ENCODE results near the gene JPH2. TPM values are rescaled to one million over a fixed set of nuclear protein-coding genes. Genes with fewer than 3 reads are reported as not detected.

The JPH2 gene
- total RNA-seq, 1 donor: under 0.01 TPM

- DNase-seq (ENCODE audit: low read depth): peak; percentile 20
- no peak overlapping the region for H3K4me3 ChIP-seq (ENCODE audit: low read depth, low read length)
- no peak for TF ChIP-seq CTCF (IDR thresholded peaks at IDR 0.05; ENCODE audit: insufficient read depth, low read length)
These were observed 96.0 kb downstream of the JPH2 start for GRCh38 chr20:44091026-44091425.

- no peak overlapping the region for H3K4me3 ChIP-seq (ENCODE audit: low read depth, low read length)
- peak; percentile 61 for DNase-seq (ENCODE audit: low read depth)
These were observed 96.9 kb downstream of the JPH2 start for GRCh38 chr20:44089987-44090674.

GRCh38 chr20:44087857-44088120 is 99.2 kb downstream of the JPH2 start:
- no peak for DNase-seq (ENCODE audit: low read depth)
- H3K4me3 ChIP-seq (ENCODE audit: low read depth, low read length): no peak overlapping the region
- no peak for TF ChIP-seq CTCF (IDR thresholded peaks at IDR 0.05; ENCODE audit: insufficient read depth, low read length)

More at GRCh38 chr20:44089987-44090674, 96.9 kb downstream of the JPH2 start:
- TF ChIP-seq CTCF (IDR thresholded peaks at IDR 0.05; ENCODE audit: insufficient read depth, low read length): no peak

- peak; percentile 28 for DNase-seq (ENCODE audit: low read depth)
- no peak overlapping the region for H3K4me3 ChIP-seq (ENCODE audit: low read depth, low read length)
- no peak for TF ChIP-seq CTCF (IDR thresholded peaks at IDR 0.05; ENCODE audit: insufficient read depth, low read length)
These were observed 99.7 kb downstream of the JPH2 start for GRCh38 chr20:44087051-44087856.

- no peak overlapping the region for H3K4me3 ChIP-seq (ENCODE audit: low read depth, low read length)
- TF ChIP-seq CTCF (IDR thresholded peaks at IDR 0.05; ENCODE audit: insufficient read depth, low read length): no peak
- DNase-seq (ENCODE audit: low read depth): no peak
These were observed 101.2 kb downstream of the JPH2 start for GRCh38 chr20:44085616-44086434.

GRCh38 chr20:44084891-44085290 is 102.1 kb downstream of the JPH2 start:
- no peak overlapping the region for H3K4me3 ChIP-seq (ENCODE audit: low read depth, low read length)
- DNase-seq (ENCODE audit: low read depth): no peak

More at GRCh38 chr20:44084891-44085290, 102.1 kb downstream of the JPH2 start:
- TF ChIP-seq CTCF (IDR thresholded peaks at IDR 0.05; ENCODE audit: insufficient read depth, low read length): no peak

All from fibroblast of the aortic adventitia (primary cell).